Mesenchymal stem cell (in vitro differentiated cells and primary cell): ENCODE data around the gene SKAP2.

Experiments
- DNase-seq: peaks from one replicate; pipeline ENCODE4 v3.0.0-alpha.2; 2013
- H2AFZ ChIP-seq: one replicate; pipeline ENCODE4 v1.6.1; 2013; ENCODE audit warnings: low read depth, mild to moderate bottlenecking, control low read depth, inconsistent platforms, low read length, moderate library complexity
- H2AK5ac ChIP-seq: 2 replicates; pipeline ENCODE4 v1.6.1; 2013; ENCODE audit warnings: low read length, moderate library complexity, mild to moderate bottlenecking, inconsistent platforms; ENCODE audit not compliant: severe bottlenecking
- H2BK120ac ChIP-seq: one replicate; pipeline ENCODE4 v1.6.1; 2013; ENCODE audit warnings: low read depth, mild to moderate bottlenecking, inconsistent platforms, low read length, moderate library complexity
- H2BK12ac ChIP-seq, 2 experiments: one replicate each; pipeline ENCODE4 v1.6.1; 2013; ENCODE audit warnings: inconsistent platforms in 2 of 2, low read length in 2 of 2, mild to moderate bottlenecking in 2 of 2, moderate library complexity in 2 of 2, control low read depth in 1 of 2
- H2BK15ac ChIP-seq: one replicate; pipeline ENCODE4 v1.6.1; 2013; ENCODE audit warnings: mild to moderate bottlenecking, low read depth, inconsistent platforms; ENCODE audit not compliant: poor library complexity, severe bottlenecking
- H2BK5ac ChIP-seq: 2 replicates; pipeline ENCODE4 v1.6.1; 2013; ENCODE audit warnings: low read depth, mild to moderate bottlenecking, low read length, control low read depth, inconsistent platforms; ENCODE audit not compliant: poor library complexity, severe bottlenecking
- H3K14ac ChIP-seq, 2 experiments: one replicate each; pipeline ENCODE4 v1.6.1; 2013; ENCODE audit warnings: inconsistent platforms in 2 of 2, low read length in 2 of 2, control low read depth in 1 of 2, mild to moderate bottlenecking in 1 of 2, moderate library complexity in 1 of 2
- H3K18ac ChIP-seq, 2 experiments: one replicate each; pipeline ENCODE4 v1.6.1; 2013; ENCODE audit warnings: inconsistent platforms in 2 of 2, low read length in 2 of 2, control low read depth in 1 of 2, low read depth in 1 of 2, mild to moderate bottlenecking in 1 of 2
- H3K23ac ChIP-seq, 2 experiments: one replicate each; pipeline ENCODE4 v1.6.1; 2013; ENCODE audit warnings: inconsistent platforms in 2 of 2, low read length in 2 of 2, mild to moderate bottlenecking in 2 of 2, moderate library complexity in 2 of 2, control low read depth in 1 of 2
- H3K27ac ChIP-seq: 2 replicates; pipeline ENCODE4 v1.5.1; 2013; ENCODE audit warnings: mild to moderate bottlenecking, moderate library complexity, low read length, control low read depth, inconsistent platforms; ENCODE audit not compliant: poor library complexity, severe bottlenecking
- H3K27me3 ChIP-seq, 2 experiments: 2 replicates each; pipeline versions ENCODE4 v1.6.1 to v1.7.0; 2013; ENCODE audit warnings: low read length in 2 of 2, mild to moderate bottlenecking in 2 of 2, moderate library complexity in 2 of 2, control low read depth in 1 of 2, inconsistent platforms in 1 of 2; ENCODE audit not compliant: control insufficient read depth in 1 of 2, insufficient read depth in 1 of 2
- H3K36me3 ChIP-seq, 2 experiments: 2 replicates each; pipeline versions ENCODE4 v1.6.1 to v1.7.0; 2013; ENCODE audit warnings: low read length in 2 of 2, control low read depth in 1 of 2, inconsistent platforms in 1 of 2, low read depth in 1 of 2, mild to moderate bottlenecking in 1 of 2; ENCODE audit not compliant: insufficient read depth in 2 of 2, control insufficient read depth in 1 of 2
- H3K4ac ChIP-seq, 2 experiments: one replicate each; pipeline ENCODE4 v1.6.1; 2013; ENCODE audit warnings: inconsistent platforms in 2 of 2, low read length in 2 of 2, mild to moderate bottlenecking in 2 of 2, moderate library complexity in 2 of 2, control low read depth in 1 of 2, low read depth in 1 of 2
- H3K4me1 ChIP-seq: 2 replicates; pipeline ENCODE4 v1.6.1; 2013; ENCODE audit warnings: low read depth, low read length, control low read depth; ENCODE audit not compliant: control insufficient read depth, insufficient read depth
- H3K4me2 ChIP-seq: 2 replicates; pipeline ENCODE4 v1.6.1; 2013; ENCODE audit warnings: low read length, mild to moderate bottlenecking, inconsistent platforms; ENCODE audit not compliant: poor library complexity, severe bottlenecking
- H3K4me3 ChIP-seq, 2 experiments: 2 replicates each; pipeline versions ENCODE4 v1.5.1 to v1.7.0; 2013; ENCODE audit warnings: low read length in 2 of 2, mild to moderate bottlenecking in 2 of 2, control low read depth in 1 of 2, low read depth in 1 of 2; ENCODE audit not compliant: insufficient read depth in 1 of 2
- H3K79me1 ChIP-seq: replicated peaks from 2 replicates; pipeline ENCODE4 v1.6.1; 2013; ENCODE audit warnings: mild to moderate bottlenecking, control low read depth, low read length, inconsistent platforms; ENCODE audit not compliant: poor library complexity, severe bottlenecking
- H3K9ac ChIP-seq: 2 replicates; pipeline ENCODE4 v1.7.0; 2013; ENCODE audit warnings: mild to moderate bottlenecking, low read length, moderate library complexity
- H3K9me3 ChIP-seq: 2 replicates; pipeline ENCODE4 v1.7.0; 2013; ENCODE audit warnings: mild to moderate bottlenecking, low read length; ENCODE audit not compliant: control insufficient read depth
- H4K8ac ChIP-seq: one replicate; pipeline ENCODE4 v1.6.1; 2013; ENCODE audit warnings: inconsistent platforms, mild to moderate bottlenecking, low read length, moderate library complexity
- H4K91ac ChIP-seq: one replicate; pipeline ENCODE4 v1.6.1; 2013; ENCODE audit warnings: mild to moderate bottlenecking, low read length, inconsistent platforms
- WGBS: methylation state at CpG from one replicate; pipeline ENCODE4 v1.1.7; 2013; ENCODE audit warnings: mixed read lengths; 5-methylcytosine and 5-hydroxymethylcytosine counted together

SKAP2 gene

DNA sequence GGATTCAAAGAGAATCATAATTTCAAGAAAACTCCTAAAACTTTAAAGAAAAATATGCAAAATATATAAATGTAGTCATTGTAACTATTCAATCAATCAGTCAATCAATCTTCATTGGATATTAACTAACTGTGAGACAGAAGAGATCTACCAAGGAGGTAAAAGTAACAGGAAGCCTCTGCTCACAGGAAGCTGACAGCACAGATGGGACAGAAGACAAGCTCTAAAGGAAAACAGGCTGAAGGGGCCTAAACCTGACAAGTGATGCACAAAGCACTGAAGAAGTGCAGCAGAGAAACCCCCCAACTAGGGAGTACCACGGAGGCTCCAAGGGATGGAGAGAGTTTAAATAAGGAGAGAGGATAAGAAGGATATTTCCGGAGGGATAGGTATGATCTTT lies 173.0 kb downstream of the SKAP2 start:
- Histone ChIP-seq H3K4ac (no peak overlapping the region), H4K91ac (no peak overlapping the region), H2BK5ac (no peak overlapping the region), H3K4me2 (no peak overlapping the region), H2AK5ac (no peak overlapping the region), H3K4me3 (no peak overlapping the region), H2BK15ac (no peak overlapping the region), H2AFZ (no peak overlapping the region), H3K9ac (no peak overlapping the region), H2BK120ac (no peak overlapping the region), H3K18ac (no peak overlapping the region), H3K4me1 (no peaks in the 10 kb centered on the region), H3K36me3 (no peaks in the 10 kb centered on the region), H3K79me1 (no peaks in the 10 kb centered on the region), H3K9me3 (no peaks in the 10 kb centered on the region), H3K27ac (no peak overlapping the region), H3K14ac (no peak overlapping the region), H4K8ac (no peak overlapping the region), H3K27me3 (no peaks in the 10 kb centered on the region), H3K23ac (no peak overlapping the region), H2BK12ac (no peak overlapping the region)
- 85% methylated on average over 2 of the region's 2 CpGs for WGBS
- no peak for DNase-seq

DNA sequence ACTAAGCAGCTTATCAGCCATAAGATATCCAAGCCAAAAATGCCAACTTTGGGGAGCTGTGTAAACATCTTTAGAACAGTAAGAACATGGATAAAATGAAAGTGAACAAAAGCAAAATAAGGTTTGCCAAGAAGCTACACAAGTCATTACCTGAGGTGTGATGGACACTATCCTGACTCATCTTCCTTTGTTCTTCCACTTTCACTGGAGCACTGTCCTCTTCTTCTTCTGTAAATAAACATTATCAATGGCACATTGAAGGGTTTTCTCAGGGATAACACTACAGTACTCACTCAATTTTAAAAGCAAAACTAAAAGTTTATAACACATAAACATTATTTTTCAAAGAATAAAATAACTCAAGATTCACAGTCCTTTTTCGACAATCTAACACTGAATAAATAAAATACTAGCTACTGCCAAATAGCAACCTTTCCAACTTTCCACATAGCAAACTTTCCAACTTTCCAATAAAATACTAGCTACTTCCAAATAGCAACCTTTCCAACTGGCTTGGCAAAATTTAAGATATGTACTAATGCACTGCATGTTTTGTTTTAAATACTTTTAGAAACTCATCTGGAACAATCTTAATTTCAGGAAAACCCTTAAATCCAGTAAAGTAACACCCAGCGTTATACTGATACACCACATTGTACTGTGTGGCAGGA lies 174.1 kb downstream of the SKAP2 start:
- H2AK5ac ChIP-seq: no peak overlapping the region
- DNase-seq: no peak
- no peak overlapping the region for H2BK120ac ChIP-seq
- 100% methylated on average over 1 of the region's 2 CpGs for WGBS
- H3K9ac ChIP-seq: no peak overlapping the region
- no peak overlapping the region for H3K27ac ChIP-seq
- H2BK15ac ChIP-seq: no peak overlapping the region
- H3K9me3 ChIP-seq: no peaks in the 10 kb centered on the region
- H3K18ac ChIP-seq: no peak overlapping the region
- no peak overlapping the region for H2BK5ac ChIP-seq
- no peak overlapping the region for H3K14ac ChIP-seq
- no peaks in the 10 kb centered on the region for H3K36me3 ChIP-seq
- H2AFZ ChIP-seq: no peak overlapping the region
- H3K4ac ChIP-seq: no peak overlapping the region
- no peaks in the 10 kb centered on the region for H3K4me1 ChIP-seq
- H2BK12ac ChIP-seq: no peak overlapping the region
- H3K4me2 ChIP-seq: no peak overlapping the region
- H3K79me1 ChIP-seq: no peaks in the 10 kb centered on the region
- H4K8ac ChIP-seq: no peak overlapping the region
- H4K91ac ChIP-seq: no peak overlapping the region
- no peak overlapping the region for H3K4me3 ChIP-seq
- H3K23ac ChIP-seq: no peak overlapping the region
- no peaks in the 10 kb centered on the region for H3K27me3 ChIP-seq

DNA sequence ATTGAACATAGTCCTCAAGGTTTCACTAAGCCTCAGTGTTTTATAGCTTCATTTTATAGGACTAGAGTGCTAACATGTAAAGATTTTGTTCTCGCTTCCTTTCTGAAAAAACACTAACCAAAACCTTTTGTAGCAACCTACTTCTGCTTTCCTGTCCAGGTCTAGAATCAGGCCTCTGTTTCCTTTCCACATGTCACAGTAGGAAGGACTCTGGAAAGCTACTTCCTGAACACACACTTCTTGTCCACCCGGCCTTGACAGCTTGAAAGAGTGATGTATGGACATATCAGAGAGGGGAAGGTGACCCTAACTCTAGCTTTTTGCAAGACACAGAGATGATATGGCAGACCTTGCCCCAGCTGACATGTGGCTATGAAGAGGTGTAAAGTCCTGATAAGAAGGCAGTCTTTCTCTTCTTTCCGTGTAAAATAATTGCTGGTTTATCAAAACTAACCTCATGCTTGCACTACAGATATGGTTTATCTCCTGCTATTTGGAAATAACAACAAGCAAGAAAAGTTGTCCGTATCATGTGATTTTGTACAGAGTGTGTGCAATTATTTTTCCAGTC lies 175.4 kb downstream of the SKAP2 start:
- H2AK5ac ChIP-seq: no peak overlapping the region
- H3K4me1 ChIP-seq: no peaks in the 10 kb centered on the region
- no peak overlapping the region for H3K23ac ChIP-seq
- H2AFZ ChIP-seq: no peak overlapping the region
- no peak overlapping the region for H3K14ac ChIP-seq
- H3K27me3 ChIP-seq: no peaks in the 10 kb centered on the region
- H3K4ac ChIP-seq: no peak overlapping the region
- H3K79me1 ChIP-seq: no peaks in the 10 kb centered on the region
- no peak overlapping the region for H3K27ac ChIP-seq
- H2BK5ac ChIP-seq: no peak overlapping the region
- H3K4me2 ChIP-seq: no peak overlapping the region
- no peak overlapping the region for H3K9ac ChIP-seq
- no peak overlapping the region for H3K18ac ChIP-seq
- 38% methylated on average over 2 of the region's 4 CpGs for WGBS
- no peak overlapping the region for H2BK15ac ChIP-seq
- H4K8ac ChIP-seq: no peak overlapping the region
- H3K9me3 ChIP-seq: no peaks in the 10 kb centered on the region
- no peak overlapping the region for H2BK12ac ChIP-seq
- no peak overlapping the region for H4K91ac ChIP-seq
- no peaks in the 10 kb centered on the region for H3K36me3 ChIP-seq
- H3K4me3 ChIP-seq: no peak overlapping the region
- H2BK120ac ChIP-seq: no peak overlapping the region
- DNase-seq: no peak

DNA sequence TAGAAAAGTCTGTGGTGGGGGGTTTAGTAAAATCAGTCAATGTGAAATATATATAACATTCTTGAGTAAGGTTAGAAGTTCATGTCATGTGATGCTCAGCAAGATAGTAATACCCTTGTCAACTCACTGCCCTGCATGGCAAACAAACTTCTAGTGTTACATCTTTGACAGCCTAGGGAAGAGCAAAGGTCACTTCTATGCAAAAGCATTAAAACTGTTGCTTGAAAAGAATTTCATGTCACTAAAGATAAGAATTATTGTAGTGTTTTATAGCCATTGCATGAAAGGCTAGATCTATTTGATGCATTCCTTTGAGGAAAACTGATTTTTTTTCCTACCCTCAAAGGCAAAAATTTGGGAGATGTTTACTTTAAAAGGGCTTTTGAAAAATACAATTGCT lies 176.0 kb downstream of the SKAP2 start:
- Histone ChIP-seq H3K4me2 (no peak overlapping the region), H3K4me3 (no peak overlapping the region), H2BK5ac (no peak overlapping the region)

More for the DNA sequence above, 176.0 kb downstream of the SKAP2 start:
- no peak overlapping the region for H3K27ac ChIP-seq
- no peak overlapping the region for H4K8ac ChIP-seq
- no peak overlapping the region for H2BK12ac ChIP-seq
- no peak overlapping the region for H3K14ac ChIP-seq
- no peak overlapping the region for H3K4ac ChIP-seq
- no peak overlapping the region for H4K91ac ChIP-seq
- no peaks in the 10 kb centered on the region for H3K9me3 ChIP-seq
- no peak overlapping the region for H2BK15ac ChIP-seq
- H3K36me3 ChIP-seq: no peaks in the 10 kb centered on the region
- H3K79me1 ChIP-seq: no peaks in the 10 kb centered on the region
- H2AFZ ChIP-seq: no peak overlapping the region
- H3K18ac ChIP-seq: no peak overlapping the region
- no peak for DNase-seq
- no peaks in the 10 kb centered on the region for H3K27me3 ChIP-seq
- no peak overlapping the region for H3K9ac ChIP-seq
- no peak overlapping the region for H2AK5ac ChIP-seq
- H3K23ac ChIP-seq: no peak overlapping the region
- no peaks in the 10 kb centered on the region for H3K4me1 ChIP-seq
- no peak overlapping the region for H2BK120ac ChIP-seq
